Raji (cell line): Measurements from ENCODE around the gene KCNIP2.
A peak's percentile ranks its signal among the peaks of the same experiment; 100 is the strongest.

ENCODE experiments used
- POLR2A ChIP-seq: IDR thresholded peaks from 2 replicates; pipeline ENCODE4 v1.6.1; 2011; ENCODE audit warnings: low read depth, low read length, control low read depth; ENCODE audit not compliant: insufficient read depth

Gene KCNIP2

DNA sequence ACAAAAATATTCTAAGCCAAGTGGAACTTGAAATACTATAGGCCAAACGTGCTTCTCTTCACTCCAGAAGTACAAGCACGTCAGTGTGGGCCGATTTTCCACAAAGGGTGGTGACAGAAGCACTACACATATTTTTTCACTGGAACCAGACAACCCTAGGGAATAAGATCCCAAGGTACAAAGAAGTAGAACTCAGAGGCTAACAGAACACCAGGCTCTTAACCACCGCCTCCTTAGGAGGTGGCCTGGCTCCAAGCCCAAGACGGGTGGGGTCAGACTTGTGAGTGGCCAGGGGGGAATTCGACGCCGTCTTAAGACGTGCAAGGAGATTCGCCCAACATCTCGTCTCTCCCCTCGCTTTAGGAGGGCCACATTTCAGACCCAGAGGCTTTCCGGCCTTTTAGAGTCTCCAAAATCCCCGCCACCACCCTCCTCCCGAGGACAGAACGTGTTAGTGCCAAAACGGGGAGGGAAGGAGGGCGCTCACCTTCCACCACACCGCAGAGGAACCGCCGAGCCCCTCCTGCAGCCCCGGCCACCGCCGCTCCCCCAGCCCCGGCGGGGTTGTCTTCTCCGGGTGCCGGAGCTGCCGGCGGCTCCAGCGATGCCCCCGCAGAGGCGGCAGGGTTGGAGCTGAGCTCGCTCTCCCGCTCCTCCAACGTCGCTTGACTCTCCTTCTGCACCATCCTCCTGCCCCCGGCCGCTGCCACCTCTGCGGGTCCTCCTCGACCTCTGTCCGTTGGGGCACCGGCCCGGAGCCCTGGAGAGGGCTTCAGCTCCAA, 26.1 kb downstream of the KCNIP2 start:
- TF ChIP-seq POLR2A, result no peak; the same call in 1 of the 2 replicates

- no peak for TF ChIP-seq POLR2A
Observed at GRCh38 chr10:101816913-101817336, 26.7 kb downstream of the KCNIP2 start.

DNA sequence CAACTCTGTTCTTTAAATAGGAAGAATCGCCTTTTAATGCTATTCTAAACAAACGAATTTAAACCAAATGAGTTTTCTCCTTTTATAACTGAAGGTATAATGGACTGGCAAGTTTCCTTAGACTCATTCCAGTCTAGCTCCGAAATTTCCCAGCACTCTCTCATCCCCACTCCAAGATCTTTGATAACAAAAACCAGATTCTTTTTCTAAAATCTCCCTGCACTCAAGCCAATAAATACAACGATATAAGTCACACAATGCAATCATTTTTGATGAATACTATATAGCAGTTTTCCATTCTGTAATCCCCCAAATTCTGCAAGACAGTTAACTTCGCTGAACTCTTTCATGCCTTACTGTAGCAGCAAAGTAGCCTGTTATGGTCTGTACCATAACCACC, 27.2 kb downstream of the KCNIP2 start:
- no peak for TF ChIP-seq POLR2A

- no peak for TF ChIP-seq POLR2A
Observed at GRCh38 chr10:101814466-101815071, 29.0 kb downstream of the KCNIP2 start.

DNA sequence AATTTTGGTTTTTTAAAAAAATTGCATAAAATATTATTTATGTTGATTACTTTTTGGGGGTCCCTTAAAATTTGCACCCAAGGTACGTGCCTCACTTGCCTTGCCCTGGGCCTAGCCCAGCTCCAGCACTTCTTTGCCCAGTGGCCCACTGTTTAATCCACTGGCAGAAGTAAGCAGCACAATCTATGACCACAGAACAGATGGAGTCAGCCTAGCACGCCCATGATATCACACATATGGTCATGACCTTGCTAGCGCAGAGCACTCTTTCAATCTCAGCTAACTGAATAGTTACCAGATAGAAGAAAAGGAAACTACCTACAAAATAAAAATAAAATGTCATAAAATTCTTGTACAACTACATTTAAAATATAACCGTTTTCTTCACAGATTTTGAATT, 31.0 kb downstream of the KCNIP2 start:
- no peak for TF ChIP-seq POLR2A

- TF ChIP-seq POLR2A, result no peak
Observed at GRCh38 chr10:101807158-101807557, 36.4 kb downstream of the KCNIP2 start.

DNA sequence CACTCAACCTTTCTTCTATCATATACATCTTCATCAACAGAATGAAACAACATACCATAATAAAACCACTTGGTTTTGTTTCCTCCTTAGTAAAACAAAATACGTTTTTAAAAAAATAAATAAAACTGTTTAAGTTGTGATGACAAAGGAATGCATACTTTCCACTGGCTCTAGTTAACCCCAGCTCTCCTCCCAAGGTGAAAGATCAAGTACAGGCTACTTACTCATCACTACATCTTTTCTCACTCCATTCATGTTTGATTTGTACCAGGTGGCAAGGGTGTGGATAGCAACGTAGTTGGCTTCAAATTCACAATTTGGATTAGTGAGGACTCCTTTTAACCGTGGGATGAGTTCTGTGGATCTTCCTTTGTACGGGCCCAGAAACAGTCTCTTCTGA, 40.1 kb downstream of the KCNIP2 start:
- no peak for TF ChIP-seq POLR2A

GRCh38 chr10:101797403-101798059, 46.1 kb downstream of the KCNIP2 start:
- TF ChIP-seq POLR2A, result no peak

DNA sequence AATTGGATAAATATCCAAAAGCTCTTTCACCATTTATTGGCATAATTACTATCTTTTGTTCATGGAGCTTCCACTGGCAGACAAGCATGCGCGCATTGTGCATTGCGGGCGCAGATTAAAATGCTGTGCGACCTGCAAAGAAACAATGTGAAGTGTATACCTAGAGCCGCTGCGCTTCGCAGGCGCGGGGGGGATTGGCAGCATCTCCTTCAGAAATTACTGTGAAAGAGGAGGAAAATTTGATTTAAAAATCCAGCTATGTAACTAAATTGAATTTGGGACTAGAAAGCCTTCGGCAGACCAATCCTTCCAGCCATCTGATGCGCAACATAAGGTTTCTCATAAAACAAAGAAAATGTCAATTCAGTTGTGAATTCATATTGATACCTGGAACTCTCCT, 50.1 kb downstream of the KCNIP2 start:
- TF ChIP-seq POLR2A, result no peak

DNA sequence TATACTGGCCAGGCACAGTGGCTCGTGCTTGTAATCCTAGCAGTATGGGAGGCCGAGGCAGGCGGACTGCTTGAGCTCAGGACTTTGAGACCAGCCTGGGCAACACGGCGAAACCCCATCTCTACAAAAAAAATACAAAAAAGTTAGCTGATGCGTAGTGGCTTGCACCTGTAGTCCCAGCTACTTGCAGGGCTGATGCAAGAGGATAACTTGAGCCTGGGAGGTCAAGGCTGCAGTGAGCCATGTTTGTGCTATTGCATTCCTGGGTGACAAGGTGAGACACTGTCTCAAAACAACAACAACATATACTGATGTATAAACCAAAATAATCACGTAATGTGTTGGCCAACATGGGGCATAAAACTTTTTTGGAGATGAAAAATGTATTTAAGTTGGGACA, 53.9 kb downstream of the KCNIP2 start:
- no peak for TF ChIP-seq POLR2A

DNA sequence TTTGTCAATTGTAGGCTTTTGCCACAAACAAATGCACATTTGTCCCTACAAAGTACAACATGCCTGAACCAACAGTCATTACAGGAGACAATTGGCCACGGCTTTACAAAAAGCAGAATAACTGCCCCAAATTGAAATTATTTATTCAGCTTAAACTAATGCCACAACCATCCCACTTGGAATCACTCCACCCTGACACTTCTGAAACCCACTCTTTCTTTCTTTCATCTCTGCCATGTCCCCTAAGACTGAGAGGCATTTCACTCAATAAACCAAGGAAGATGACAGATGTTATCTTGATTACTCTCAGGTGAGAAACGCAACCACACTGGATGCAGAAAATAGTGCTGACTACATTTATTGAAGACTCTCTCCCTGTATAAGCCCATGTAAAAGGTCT, 57.8 kb downstream of the KCNIP2 start:
- TF ChIP-seq POLR2A, result no peak

- no peak for TF ChIP-seq POLR2A
Observed at GRCh38 chr10:101784558-101784957, 59.0 kb downstream of the KCNIP2 start.

DNA sequence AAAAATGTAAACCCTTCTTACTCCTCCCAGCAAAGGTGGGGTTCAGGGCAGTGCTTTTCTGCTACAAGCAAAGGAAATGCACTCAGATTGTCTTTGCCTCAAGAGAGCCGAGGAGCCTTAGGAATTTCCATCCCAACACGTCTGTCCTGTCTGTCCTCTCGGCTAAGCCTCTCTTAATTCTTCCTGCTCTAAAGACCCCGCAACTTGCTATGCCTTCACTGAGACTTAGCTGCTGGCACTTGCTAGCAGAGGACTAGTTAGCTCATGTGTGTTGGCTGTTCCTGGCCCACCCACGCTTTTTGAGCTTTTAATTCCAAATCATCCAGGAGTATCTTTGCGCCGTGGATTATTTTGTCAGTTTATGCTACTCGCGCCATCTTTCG, 59.9 kb downstream of the KCNIP2 start:
- no peak for TF ChIP-seq POLR2A

DNA sequence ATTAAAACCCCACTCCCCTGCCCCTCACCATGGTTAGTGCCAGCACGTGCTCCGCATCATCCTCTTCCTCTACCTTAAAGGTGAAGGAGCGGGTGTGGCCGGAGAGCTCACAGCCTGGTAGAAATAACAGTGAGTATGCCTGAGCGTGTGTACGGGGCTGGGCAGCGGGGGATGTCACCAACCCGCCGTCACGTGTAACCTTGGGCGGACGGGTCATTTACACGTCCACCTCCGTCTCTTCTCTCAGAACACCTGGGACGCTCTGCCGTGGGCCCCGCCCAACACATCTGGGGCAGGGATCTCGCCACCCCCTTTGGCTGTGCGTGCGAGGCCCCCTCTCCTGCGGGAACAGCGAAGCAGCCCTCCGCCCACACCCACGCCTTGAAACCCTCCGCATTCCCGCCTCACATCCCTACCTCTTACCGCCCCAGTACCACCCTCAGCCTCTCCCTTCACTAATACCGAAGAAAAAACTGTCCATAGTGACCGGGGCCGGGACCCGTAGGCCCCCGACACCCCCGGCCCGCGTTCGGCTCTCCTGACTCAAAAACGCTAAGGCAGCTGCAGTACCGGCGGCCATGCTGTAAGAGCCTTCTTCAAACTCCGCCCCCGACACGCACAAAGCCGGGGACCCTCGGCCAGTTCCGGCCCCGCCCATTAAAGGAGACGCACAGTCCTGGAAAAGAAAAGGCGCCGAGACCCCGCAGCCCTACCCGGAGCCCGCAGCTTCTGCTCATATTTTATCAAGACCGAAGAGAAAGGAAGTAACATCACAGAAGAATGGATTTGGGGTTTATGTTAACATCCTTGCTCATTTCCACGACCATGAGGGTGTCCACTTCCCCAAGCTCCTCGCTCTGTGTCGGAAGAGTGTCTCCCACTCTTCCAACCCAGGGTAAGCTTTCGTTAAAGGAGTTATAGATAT, 60.5 kb downstream of the KCNIP2 start, which contains the start of gene NPM3:
Gene NPM3 (minus strand): TSS at position 636 of the 925 bp plus-strand sequence. CDS start 56 bp downstream, at position 580.
- peak; percentile 68 for TF ChIP-seq POLR2A
